GM23338 (cell line): ENCODE results near the gene ALDH3A2. TPM values are rescaled to one million over a fixed set of nuclear protein-coding genes. Genes with fewer than 3 reads are reported as not detected.

Source experiments
- ATAC-seq: fragments of 200-7000 bp; cut with Tn5 transposase; 3 replicates; pipeline ENCODE4 v1.9.1; 2020
- DNase-seq: peaks from one replicate; pipeline ENCODE4 v3.0.0-alpha.2; 2015; ENCODE audit warnings: low spot score
- H2AFZ ChIP-seq: fragments of 200-600 bp; sonication (generic); 2 replicates; pipeline ENCODE4 v1.8.0; 2016; ENCODE audit warnings: antibody characterized with exemption, mild to moderate bottlenecking, moderate library complexity
- H3F3A ChIP-seq: fragments of 200-600 bp; sonication (generic); replicated peaks from 2 replicates; pipeline ENCODE4 v1.8.0; 2017; ENCODE audit warnings: antibody characterized with exemption, mixed run types, low read depth
- H3K27ac ChIP-seq: fragments of 200-600 bp; sonication (generic); 2 replicates; pipeline ENCODE4 v1.6.1; 2016; ENCODE audit warnings: low read depth
- H3K27me3 ChIP-seq: fragments of 200-600 bp; sonication (generic); 2 replicates; pipeline ENCODE4 v1.8.0; 2016; ENCODE audit warnings: mild to moderate bottlenecking, mixed run types, moderate library complexity; ENCODE audit not compliant: insufficient read depth
- H3K36me3 ChIP-seq: fragments of 200-600 bp; sonication (generic); 2 replicates; pipeline ENCODE4 v1.8.0; 2016; ENCODE audit warnings: mild to moderate bottlenecking; ENCODE audit not compliant: insufficient read depth
- H3K4me1 ChIP-seq: fragments of 200-600 bp; sonication (generic); 2 replicates; pipeline ENCODE4 v1.8.0; 2016; ENCODE audit warnings: mild to moderate bottlenecking, moderate library complexity; ENCODE audit not compliant: insufficient read depth
- H3K4me2 ChIP-seq: fragments of 200-600 bp; sonication (generic); 2 replicates; pipeline ENCODE4 v1.7.1; 2017; ENCODE audit warnings: mixed run types
- H3K4me3 ChIP-seq: fragments of 200-600 bp; sonication (generic); 2 replicates; pipeline ENCODE4 v1.6.1; 2016; ENCODE audit warnings: mixed run types
- H3K79me2 ChIP-seq: fragments of 200-600 bp; sonication (generic); replicated peaks from 2 replicates; pipeline ENCODE4 v1.8.0; 2017; ENCODE audit warnings: mild to moderate bottlenecking; ENCODE audit not compliant: insufficient read depth
- H3K9me2 ChIP-seq: fragments of 200-600 bp; sonication (generic); 2 replicates; pipeline ENCODE4 v1.8.0; 2017; ENCODE audit not compliant: insufficient read depth
- H4K20me1 ChIP-seq: fragments of 200-600 bp; sonication (generic); replicated peaks from 2 replicates; pipeline ENCODE4 v1.8.0; 2017; ENCODE audit warnings: mild to moderate bottlenecking; ENCODE audit not compliant: insufficient read depth
- H3K27ac Mint-ChIP-seq: 2 replicates; pipeline ENCODE4 v1.8.0; 2020; ENCODE audit warnings: inconsistent platforms, mild to moderate bottlenecking, moderate library complexity, mixed read lengths
- H3K27me3 Mint-ChIP-seq: 3 replicates; pipeline ENCODE4 v1.8.0; 2022; ENCODE audit warnings: low read depth, mild to moderate bottlenecking, moderate library complexity, mixed read lengths, inconsistent platforms; ENCODE audit not compliant: insufficient read depth, poor library complexity
- H3K36me3 Mint-ChIP-seq: 3 replicates; pipeline ENCODE4 v1.8.0; 2021; ENCODE audit warnings: low read depth, mild to moderate bottlenecking, inconsistent platforms, moderate library complexity, mixed read lengths
- H3K4me1 Mint-ChIP-seq: 3 replicates; pipeline ENCODE4 v1.8.0; 2020; ENCODE audit warnings: mild to moderate bottlenecking, inconsistent platforms, mixed read lengths
- H3K4me3 Mint-ChIP-seq: 3 replicates; pipeline ENCODE4 v1.8.0; 2021; ENCODE audit warnings: moderate library complexity, mild to moderate bottlenecking, inconsistent platforms, mixed read lengths
- H3K9me3 Mint-ChIP-seq: 3 replicates; pipeline ENCODE4 v1.8.0; 2020; ENCODE audit warnings: moderate library complexity, mild to moderate bottlenecking, inconsistent platforms, mixed read lengths
- CREB1 ChIP-seq: fragments of 250-450 bp; sonication (Bioruptor Pico); IDR thresholded peaks from 2 replicates; pipeline ENCODE4 v1.5.0; 2020; ENCODE audit warnings: low read depth, mild to moderate bottlenecking, moderate library complexity
- EZH2 ChIP-seq: fragments of 200-600 bp; sonication (generic); IDR thresholded peaks from one replicate; pipeline ENCODE4 v1.8.0; 2017; ENCODE audit warnings: antibody characterized with exemption, mild to moderate bottlenecking, low read depth; ENCODE audit not compliant: unreplicated experiment
- EZH2phosphoT487 ChIP-seq: fragments of 200-600 bp; sonication (generic); IDR thresholded peaks from one replicate; pipeline ENCODE4 v1.8.1; 2018; ENCODE audit warnings: antibody characterized with exemption; ENCODE audit not compliant: unreplicated experiment
- JUNB ChIP-seq: IDR thresholded peaks from one replicate; pipeline ENCODE4 v1.6.1; 2016; ENCODE audit warnings: antibody characterized with exemption; ENCODE audit not compliant: unreplicated experiment
- NANOG ChIP-seq: IDR thresholded peaks from 2 replicates; pipeline ENCODE4 v1.6.1; 2016; ENCODE audit warnings: antibody characterized with exemption, borderline replicate concordance
- POLR2AphosphoS5 ChIP-seq: IDR thresholded peaks from 2 replicates; pipeline ENCODE4 v1.6.1; 2016; ENCODE audit warnings: antibody characterized with exemption, low read depth
- STAT1 ChIP-seq: IDR thresholded peaks from one replicate; pipeline ENCODE4 v1.6.1; 2016; ENCODE audit warnings: antibody characterized with exemption; ENCODE audit not compliant: unreplicated experiment
- ZNF114 ChIP-seq: fragments of 250-450 bp; sonication (Bioruptor Pico); IDR thresholded peaks from 2 replicates; pipeline ENCODE4 v1.5.0; 2020; ENCODE audit warnings: mild to moderate bottlenecking, moderate library complexity
- ZNF331 ChIP-seq: fragments of 250-450 bp; sonication (Bioruptor Pico); IDR thresholded peaks from 2 replicates; pipeline ENCODE4 v1.5.0; 2020; ENCODE audit warnings: low read depth, mild to moderate bottlenecking, moderate library complexity
- polyA plus RNA-seq: library from polyadenylated mRNA; unstranded; fragments of >200 nt; fragmentation: Nextera tagmentation; extraction: Ambion mirVana; gene quantifications from 2 replicates; pipeline ENCODE4 v1.2.1, GENCODE V29; 2016
- total RNA-seq: library from RNA; depleted of rRNA; stranded (reverse); fragments of >200 nt; shearing (Covaris generic); gene quantifications from 2 replicates; pipeline ENCODE4 v1.2.3, GENCODE V29; 2014
- TF ChIP-seq, protein P1 (sequence below): fragments of 250-450 bp; sonication (Bioruptor Pico); IDR thresholded peaks from 2 replicates; pipeline ENCODE4 v1.5.0; 2020; ENCODE audit warnings: mild to moderate bottlenecking, moderate library complexity
- TF ChIP-seq, protein P2 (sequence below), 2 experiments: fragments of 200-600 bp in 1 of 2; sonication (generic) in 1 of 2; conservative IDR thresholded peaks; 2 replicates each; pipeline versions ENCODE4 v1.5.1 to v1.6.1; 2016 to 2017; ENCODE audit warnings: antibody characterized with exemption in 2 of 2, low read depth in 2 of 2, mild to moderate bottlenecking in 2 of 2, moderate library complexity in 1 of 2
- TF ChIP-seq, protein P3 (sequence below): IDR thresholded peaks from one replicate; pipeline ENCODE4 v1.6.1; 2018; ENCODE audit warnings: antibody characterized with exemption; ENCODE audit not compliant: unreplicated experiment
- TF ChIP-seq, protein P4 (sequence below): IDR thresholded peaks from 2 replicates; pipeline ENCODE4 v1.6.1; 2016; ENCODE audit warnings: antibody characterized with exemption

The ALDH3A2 gene
- total and polyA plus RNA-seq, 2 experiments from 2014 or later = 31.3 to 159 TPM

DNA sequence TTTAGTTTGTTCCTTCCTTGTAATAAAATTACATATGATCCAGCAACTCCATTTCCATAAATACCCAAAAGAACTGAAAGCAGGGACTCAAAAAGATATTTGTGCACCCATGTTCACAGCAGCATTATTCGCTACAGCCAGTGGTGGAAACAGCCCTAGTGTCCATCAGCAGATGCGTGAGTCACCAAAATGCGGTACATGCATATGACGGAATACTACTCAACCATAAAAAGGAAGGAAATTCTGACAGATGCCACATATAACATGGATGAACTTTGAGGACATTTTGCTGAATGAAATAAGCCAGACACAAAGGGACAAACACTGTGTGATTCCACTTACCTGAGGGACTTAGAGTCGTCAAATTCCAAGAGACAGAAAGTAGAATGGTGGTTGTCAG is 76.9 kb downstream of the ALDH3A2 start:
- no peaks in the 10 kb centered on the region for H3K36me3 ChIP-seq
- TF ChIP-seq, protein P1, sequence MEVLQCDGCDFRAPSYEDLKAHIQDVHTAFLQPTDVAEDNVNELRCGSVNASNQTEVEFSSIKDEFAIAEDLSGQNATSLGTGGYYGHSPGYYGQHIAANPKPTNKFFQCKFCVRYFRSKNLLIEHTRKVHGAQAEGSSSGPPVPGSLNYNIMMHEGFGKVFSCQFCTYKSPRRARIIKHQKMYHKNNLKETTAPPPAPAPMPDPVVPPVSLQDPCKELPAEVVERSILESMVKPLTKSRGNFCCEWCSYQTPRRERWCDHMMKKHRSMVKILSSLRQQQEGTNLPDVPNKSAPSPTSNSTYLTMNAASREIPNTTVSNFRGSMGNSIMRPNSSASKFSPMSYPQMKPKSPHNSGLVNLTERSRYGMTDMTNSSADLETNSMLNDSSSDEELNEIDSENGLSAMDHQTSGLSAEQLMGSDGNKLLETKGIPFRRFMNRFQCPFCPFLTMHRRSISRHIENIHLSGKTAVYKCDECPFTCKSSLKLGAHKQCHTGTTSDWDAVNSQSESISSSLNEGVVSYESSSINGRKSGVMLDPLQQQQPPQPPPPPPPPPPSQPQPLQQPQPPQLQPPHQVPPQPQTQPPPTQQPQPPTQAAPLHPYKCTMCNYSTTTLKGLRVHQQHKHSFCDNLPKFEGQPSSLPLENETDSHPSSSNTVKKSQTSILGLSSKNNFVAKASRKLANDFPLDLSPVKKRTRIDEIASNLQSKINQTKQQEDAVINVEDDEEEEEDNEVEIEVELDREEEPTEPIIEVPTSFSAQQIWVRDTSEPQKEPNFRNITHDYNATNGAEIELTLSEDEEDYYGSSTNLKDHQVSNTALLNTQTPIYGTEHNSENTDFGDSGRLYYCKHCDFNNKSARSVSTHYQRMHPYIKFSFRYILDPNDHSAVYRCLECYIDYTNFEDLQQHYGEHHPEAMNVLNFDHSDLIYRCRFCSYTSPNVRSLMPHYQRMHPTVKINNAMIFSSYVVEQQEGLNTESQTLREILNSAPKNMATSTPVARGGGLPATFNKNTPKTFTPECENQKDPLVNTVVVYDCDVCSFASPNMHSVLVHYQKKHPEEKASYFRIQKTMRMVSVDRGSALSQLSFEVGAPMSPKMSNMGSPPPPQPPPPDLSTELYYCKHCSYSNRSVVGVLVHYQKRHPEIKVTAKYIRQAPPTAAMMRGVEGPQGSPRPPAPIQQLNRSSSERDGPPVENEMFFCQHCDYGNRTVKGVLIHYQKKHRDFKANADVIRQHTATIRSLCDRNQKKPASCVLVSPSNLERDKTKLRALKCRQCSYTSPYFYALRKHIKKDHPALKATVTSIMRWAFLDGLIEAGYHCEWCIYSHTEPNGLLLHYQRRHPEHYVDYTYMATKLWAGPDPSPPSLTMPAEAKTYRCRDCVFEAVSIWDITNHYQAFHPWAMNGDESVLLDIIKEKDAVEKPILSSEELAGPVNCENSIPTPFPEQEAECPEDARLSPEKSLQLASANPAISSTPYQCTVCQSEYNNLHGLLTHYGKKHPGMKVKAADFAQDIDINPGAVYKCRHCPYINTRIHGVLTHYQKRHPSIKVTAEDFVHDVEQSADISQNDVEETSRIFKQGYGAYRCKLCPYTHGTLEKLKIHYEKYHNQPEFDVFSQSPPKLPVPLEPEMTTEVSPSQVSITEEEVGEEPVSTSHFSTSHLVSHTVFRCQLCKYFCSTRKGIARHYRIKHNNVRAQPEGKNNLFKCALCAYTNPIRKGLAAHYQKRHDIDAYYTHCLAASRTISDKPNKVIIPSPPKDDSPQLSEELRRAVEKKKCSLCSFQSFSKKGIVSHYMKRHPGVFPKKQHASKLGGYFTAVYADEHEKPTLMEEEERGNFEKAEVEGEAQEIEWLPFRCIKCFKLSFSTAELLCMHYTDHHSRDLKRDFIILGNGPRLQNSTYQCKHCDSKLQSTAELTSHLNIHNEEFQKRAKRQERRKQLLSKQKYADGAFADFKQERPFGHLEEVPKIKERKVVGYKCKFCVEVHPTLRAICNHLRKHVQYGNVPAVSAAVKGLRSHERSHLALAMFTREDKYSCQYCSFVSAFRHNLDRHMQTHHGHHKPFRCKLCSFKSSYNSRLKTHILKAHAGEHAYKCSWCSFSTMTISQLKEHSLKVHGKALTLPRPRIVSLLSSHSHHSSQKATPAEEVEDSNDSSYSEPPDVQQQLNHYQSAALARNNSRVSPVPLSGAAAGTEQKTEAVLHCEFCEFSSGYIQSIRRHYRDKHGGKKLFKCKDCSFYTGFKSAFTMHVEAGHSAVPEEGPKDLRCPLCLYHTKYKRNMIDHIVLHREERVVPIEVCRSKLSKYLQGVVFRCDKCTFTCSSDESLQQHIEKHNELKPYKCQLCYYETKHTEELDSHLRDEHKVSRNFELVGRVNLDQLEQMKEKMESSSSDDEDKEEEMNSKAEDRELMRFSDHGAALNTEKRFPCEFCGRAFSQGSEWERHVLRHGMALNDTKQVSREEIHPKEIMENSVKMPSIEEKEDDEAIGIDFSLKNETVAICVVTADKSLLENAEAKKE (CRISPR knock-in tag) = no peak
- TF ChIP-seq EZH2phosphoT487 (no peak), NANOG (no peak), POLR2AphosphoS5 (no peak), STAT1 (no peak), JUNB (no peak), EZH2 (no peak), CREB1 (CRISPR knock-in tag) (no peak), ZNF114 (CRISPR knock-in tag) (no peak), ZNF331 (CRISPR knock-in tag) (no peak)
- TF ChIP-seq, protein P2, sequence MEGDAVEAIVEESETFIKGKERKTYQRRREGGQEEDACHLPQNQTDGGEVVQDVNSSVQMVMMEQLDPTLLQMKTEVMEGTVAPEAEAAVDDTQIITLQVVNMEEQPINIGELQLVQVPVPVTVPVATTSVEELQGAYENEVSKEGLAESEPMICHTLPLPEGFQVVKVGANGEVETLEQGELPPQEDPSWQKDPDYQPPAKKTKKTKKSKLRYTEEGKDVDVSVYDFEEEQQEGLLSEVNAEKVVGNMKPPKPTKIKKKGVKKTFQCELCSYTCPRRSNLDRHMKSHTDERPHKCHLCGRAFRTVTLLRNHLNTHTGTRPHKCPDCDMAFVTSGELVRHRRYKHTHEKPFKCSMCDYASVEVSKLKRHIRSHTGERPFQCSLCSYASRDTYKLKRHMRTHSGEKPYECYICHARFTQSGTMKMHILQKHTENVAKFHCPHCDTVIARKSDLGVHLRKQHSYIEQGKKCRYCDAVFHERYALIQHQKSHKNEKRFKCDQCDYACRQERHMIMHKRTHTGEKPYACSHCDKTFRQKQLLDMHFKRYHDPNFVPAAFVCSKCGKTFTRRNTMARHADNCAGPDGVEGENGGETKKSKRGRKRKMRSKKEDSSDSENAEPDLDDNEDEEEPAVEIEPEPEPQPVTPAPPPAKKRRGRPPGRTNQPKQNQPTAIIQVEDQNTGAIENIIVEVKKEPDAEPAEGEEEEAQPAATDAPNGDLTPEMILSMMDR (conservative IDR thresholded peaks at IDR 0.05; ENCODE audit: low read depth in 2 of 2) = no peak
- TF ChIP-seq, protein P3, sequence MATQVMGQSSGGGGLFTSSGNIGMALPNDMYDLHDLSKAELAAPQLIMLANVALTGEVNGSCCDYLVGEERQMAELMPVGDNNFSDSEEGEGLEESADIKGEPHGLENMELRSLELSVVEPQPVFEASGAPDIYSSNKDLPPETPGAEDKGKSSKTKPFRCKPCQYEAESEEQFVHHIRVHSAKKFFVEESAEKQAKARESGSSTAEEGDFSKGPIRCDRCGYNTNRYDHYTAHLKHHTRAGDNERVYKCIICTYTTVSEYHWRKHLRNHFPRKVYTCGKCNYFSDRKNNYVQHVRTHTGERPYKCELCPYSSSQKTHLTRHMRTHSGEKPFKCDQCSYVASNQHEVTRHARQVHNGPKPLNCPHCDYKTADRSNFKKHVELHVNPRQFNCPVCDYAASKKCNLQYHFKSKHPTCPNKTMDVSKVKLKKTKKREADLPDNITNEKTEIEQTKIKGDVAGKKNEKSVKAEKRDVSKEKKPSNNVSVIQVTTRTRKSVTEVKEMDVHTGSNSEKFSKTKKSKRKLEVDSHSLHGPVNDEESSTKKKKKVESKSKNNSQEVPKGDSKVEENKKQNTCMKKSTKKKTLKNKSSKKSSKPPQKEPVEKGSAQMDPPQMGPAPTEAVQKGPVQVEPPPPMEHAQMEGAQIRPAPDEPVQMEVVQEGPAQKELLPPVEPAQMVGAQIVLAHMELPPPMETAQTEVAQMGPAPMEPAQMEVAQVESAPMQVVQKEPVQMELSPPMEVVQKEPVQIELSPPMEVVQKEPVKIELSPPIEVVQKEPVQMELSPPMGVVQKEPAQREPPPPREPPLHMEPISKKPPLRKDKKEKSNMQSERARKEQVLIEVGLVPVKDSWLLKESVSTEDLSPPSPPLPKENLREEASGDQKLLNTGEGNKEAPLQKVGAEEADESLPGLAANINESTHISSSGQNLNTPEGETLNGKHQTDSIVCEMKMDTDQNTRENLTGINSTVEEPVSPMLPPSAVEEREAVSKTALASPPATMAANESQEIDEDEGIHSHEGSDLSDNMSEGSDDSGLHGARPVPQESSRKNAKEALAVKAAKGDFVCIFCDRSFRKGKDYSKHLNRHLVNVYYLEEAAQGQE = no peak
- TF ChIP-seq, protein P4, sequence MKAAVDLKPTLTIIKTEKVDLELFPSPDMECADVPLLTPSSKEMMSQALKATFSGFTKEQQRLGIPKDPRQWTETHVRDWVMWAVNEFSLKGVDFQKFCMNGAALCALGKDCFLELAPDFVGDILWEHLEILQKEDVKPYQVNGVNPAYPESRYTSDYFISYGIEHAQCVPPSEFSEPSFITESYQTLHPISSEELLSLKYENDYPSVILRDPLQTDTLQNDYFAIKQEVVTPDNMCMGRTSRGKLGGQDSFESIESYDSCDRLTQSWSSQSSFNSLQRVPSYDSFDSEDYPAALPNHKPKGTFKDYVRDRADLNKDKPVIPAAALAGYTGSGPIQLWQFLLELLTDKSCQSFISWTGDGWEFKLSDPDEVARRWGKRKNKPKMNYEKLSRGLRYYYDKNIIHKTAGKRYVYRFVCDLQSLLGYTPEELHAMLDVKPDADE = no peak
- H3K9me2 ChIP-seq = no peaks in the 10 kb centered on the region
- no peak for DNase-seq
- Mint-ChIP-seq H3K4me1 (peaks cover 2% of the 10 kb centered on the region; the same call in 1 of the 3 replicates), H3K27ac (no peak overlapping the region), H3K4me3 (no peak overlapping the region), H3K27me3 (peaks cover 5% of the 10 kb centered on the region), H3K36me3 (no peaks in the 10 kb centered on the region; the same call in 2 of the 3 replicates), H3K9me3 (no peaks in the 10 kb centered on the region)
- no peak overlapping the region for H2AFZ ChIP-seq
- no peak overlapping the region for H3K4me3 ChIP-seq
- H3K79me2 ChIP-seq = no peaks in the 10 kb centered on the region
- no peaks in the 10 kb centered on the region for H4K20me1 ChIP-seq
- no peak overlapping the region for H3K4me2 ChIP-seq
- H3F3A ChIP-seq = no peaks in the 10 kb centered on the region
- ATAC-seq = no peak
- no peak overlapping the region for H3K27ac ChIP-seq
- H3K27me3 ChIP-seq = no peaks in the 10 kb centered on the region
- no peaks in the 10 kb centered on the region for H3K4me1 ChIP-seq
